ENCODE data around the gene ACAD8.

DNA sequence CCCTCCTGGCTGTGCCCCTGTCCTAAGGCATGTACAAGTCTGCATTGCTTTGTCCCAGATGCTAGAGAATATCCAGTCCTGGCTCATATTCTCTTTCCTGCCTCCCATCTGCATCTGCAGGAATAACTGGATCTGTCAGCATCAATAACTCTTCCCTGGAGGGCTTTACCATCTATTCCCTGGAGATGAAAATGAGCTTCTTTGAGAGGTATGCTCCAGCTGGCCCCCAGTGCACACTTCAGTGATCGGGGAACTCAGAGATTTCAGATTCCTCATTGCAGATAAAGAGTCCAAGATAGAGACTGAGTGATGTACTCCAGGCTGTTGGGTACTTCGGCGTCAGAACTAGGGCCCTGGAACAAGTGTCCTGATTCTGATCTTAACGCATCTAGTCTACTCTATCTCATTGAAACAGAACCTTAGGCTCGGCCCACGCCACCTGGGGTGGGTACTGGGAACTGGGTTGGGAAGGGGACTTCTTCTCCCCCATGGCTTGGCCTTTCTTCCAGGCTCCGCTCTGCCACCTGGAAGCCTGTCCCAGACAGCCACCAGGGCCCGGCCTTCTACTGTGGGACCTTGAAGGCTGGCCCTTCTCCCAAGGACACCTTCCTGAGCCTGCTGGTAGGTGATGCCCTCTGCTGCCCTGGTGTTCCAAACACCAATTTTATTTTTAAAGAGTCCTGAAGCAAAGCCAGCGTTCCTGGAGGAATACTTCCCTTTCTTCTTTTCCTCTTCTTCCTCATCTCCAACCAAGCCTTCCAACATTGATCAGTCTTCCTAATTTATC lies 60.6 kb downstream of the ACAD8 start:
- TF ChIP-seq SMC3 (conservative IDR thresholded peaks at IDR 0.05; ENCODE audit: poor library complexity) (no peak), CTCF (IDR thresholded peaks at IDR 0.05; ENCODE audit: poor library complexity, severe bottlenecking) (no peak)
